NOMO-1 (cell line): Measurements from ENCODE around the gene LRRTM1.
A peak's percentile ranks its signal among the peaks of the same experiment; 100 is the strongest.

Experiments used
- DNase-seq, 2 experiments: peaks; one replicate each; lab custom pipeline; 2025; ENCODE audit not compliant: unreplicated experiment in 2 of 2; lab: John Stamatoyannopoulos, UW

Gene LRRTM1

GRCh38 chr2:80303909-80304837, at the start of gene LRRTM1:
TSS of gene LRRTM1 (minus strand) at chr2:80304752. CDS start at chr2:80303819, 933 bp downstream.
- DNase-seq, result no peak

- peak in 1 of 2 experiments; percentile 41 for DNase-seq
These were observed 46.7 kb upstream of the LRRTM1 start for GRCh38 chr2:80351231-80351630.

DNA sequence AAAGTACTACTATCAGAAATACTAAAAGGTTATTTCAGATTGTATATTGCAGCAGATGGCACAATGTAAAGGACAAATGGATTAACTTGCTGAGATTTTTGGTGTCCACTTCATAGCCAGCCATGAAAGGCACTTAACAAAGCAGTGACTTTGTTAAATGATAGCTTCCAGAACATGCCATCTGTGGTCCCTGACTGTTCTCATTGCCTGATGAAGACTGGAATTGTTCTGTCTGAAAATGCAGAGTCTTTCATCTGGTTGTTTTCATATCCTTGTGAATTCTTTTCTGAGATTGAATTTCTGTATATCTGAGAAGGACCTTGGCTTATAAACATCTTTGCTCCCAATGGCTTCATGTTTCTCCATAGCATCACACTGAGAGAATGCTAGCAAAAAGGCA, 44.4 kb upstream of the LRRTM1 start:
- no peak for DNase-seq

DNA sequence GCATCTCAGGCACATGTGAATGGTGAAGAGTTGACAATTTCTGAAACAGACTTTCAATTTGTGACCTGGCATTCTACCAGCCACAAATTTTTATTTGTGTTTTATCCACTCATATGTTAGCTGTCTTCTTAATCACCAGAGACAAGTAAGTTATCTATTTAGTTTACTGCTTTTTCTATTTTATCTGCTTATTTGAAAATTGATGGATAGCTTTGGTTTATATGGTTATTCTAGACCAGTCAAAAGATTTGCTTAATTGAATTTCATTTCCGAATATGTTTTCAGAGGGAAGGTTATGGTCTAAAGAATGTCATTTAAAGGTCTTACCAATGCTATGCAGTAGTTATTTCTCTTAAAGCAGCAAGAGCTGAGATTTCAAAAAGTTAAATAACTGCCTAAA, 43.5 kb upstream of the LRRTM1 start:
- no peak for DNase-seq

DNA sequence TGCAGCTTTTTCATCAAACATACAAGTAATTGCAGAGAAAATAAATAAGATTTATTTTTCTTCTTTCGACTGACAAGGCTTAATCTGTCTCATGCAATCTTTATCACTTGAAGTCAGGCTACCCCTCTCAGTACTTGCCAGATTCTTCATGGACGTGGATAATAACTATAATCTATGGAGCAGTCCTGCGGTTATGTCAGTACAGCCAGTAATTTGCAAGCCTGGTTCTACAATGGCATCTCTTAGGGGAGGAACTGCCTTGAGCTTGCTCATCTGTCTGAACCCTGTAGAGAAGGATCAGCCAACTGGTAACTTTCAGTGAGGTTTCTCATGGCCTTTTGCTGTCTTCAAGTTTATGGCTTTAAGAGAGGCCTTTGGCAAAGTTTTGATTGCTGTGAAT, 35.5 kb upstream of the LRRTM1 start:
- DNase-seq, result no peak

DNA sequence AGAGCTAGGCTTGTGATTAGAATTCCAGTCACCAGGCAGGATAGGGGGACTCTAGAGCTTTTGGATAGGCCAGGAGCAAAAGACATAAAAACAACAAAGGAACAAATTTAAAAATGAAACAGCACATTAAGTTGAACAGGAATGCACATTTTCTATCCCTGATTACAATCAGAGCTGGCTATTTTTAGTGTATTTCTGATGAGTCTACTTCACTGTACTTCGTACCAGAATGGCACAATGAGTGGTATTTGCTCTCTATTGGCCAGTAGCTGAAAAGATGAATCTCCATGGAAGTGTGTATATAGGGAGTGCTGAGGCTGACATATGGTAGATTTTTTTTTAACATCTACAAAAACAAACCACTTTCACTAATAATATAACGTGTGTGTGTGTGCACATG, 34.2 kb upstream of the LRRTM1 start:
- no peak for DNase-seq

DNA sequence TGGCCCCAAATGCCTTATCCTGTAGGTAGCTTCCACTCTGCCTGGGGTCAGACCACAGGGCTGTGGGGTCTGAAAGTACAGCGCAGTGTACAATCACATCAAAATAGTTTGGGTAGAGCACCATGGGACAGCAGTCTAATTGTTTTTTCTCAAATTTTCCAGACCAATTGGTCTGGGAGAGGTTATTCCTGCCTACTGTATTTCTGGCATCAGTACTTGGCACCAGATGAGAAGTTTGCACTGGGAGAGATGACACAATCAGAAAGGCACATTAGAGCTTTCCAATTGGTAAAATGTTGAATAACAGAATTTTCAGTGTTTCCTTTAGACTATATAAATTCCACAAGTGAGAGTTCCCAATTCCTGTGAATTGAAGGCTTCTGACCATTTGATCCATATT, 30.9 kb upstream of the LRRTM1 start:
- DNase-seq, result no peak

DNA sequence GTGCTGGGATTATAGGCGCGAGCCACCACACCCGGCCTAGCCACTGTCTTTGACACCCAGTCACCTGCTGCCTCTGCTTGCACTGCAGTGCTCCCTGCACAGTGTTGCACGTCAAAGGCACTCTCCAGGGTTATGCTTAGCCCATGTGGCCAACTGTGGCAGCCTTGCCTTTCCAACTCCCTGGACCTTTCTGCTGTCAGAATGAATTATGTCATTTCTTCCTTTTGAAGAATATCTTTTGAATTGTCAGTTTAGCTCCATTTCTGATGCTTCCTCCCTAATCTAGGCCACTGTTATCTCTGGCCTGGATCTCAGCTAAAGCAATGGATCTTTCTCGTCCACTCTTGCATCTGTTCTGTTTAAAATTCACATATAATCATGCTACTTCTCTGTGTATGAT, 29.3 kb upstream of the LRRTM1 start:
- DNase-seq, result no peak

- no peak for DNase-seq
These were observed 26.2 kb upstream of the LRRTM1 start for GRCh38 chr2:80330527-80331450.

DNA sequence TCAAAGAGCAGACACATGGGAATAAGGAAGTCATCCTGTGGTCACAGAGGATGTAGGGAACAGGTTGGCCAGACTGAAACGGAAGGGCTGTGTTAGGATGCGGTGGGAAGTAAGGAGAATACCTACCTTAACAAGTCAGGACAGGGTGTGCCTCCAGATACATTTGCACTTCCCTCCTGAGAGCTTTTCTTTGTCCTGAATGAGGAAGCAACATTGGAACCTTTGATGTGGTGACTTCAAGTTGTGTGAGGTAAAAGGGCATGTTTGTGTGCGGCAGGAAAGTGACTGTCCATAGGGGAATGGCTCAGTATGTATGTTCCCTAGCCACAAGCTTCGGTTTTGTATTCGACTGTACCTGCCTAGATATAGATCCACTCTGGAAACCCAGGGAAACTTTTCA, 24.9 kb upstream of the LRRTM1 start:
- peak in 1 of 2 experiments; percentile 15 for DNase-seq

GRCh38 chr2:80328159-80328571, 23.6 kb upstream of the LRRTM1 start:
- DNase-seq, result peak; percentile 22 to 61

DNA sequence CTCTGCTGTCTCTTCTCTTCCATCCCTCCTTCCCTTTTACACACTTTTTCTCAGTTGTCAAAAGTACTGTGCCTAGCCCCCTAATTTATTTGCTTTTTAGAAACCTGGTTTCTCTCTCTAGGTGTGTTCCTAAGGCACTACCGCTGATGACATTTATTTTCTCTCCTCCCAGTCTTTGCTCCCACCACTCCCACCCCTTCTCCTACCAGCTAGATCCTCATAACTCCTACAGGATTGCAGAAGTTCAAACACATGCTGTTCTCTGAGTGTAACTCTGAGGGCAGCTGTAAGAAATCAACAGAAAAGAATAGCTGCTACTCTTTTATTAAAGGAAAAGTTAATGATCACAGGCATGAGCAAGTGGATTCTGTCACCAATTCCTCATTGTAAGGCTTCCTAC, 22.3 kb upstream of the LRRTM1 start:
- DNase-seq, result no peak

DNA sequence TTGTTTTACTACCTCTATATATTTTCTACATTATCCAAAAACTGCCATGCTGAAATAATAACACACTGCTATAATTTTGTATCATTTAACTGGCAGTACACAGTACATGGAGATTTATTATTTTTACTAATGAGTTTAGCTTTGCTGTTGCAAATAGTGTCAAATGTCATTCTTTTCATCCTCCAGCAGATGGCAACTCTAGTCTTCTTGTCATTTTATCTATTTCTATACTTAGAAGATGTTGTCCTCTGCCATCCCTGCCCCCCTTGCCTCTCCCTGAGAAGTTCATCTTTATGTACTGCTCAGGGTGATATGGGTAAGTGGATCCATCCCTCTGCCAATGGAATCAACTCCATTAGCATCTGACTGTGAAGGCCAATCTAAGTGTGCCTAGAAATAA, 21.7 kb upstream of the LRRTM1 start:
- DNase-seq, result peak in 1 of 2 experiments; percentile 33

GRCh38 chr2:80324525-80324924, 20.0 kb upstream of the LRRTM1 start:
- no peak for DNase-seq

DNA sequence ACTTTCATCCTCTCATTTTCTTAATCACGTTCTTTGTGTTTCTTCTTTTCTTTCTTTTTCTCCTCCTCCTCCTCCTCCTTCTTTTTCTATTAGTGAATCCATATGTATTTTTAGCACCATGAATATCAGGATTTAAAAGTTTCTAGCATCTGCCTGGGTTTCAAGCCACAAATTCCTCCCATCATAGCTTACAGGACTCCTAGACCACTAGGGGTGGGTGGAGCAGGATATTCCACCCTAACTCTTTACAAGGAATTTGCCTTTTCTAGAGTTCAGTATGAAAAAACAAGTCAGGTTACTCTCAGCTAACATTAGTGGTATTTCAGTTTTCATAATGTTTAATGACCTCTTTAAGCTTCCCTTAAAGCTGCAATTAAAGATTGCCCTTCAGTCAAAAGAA, 19.1 kb upstream of the LRRTM1 start:
- DNase-seq, result no peak

GRCh38 chr2:80322958-80323357, 18.4 kb upstream of the LRRTM1 start:
- no peak for DNase-seq

GRCh38 chr2:80322311-80322920, 17.9 kb upstream of the LRRTM1 start:
- no peak for DNase-seq

DNA sequence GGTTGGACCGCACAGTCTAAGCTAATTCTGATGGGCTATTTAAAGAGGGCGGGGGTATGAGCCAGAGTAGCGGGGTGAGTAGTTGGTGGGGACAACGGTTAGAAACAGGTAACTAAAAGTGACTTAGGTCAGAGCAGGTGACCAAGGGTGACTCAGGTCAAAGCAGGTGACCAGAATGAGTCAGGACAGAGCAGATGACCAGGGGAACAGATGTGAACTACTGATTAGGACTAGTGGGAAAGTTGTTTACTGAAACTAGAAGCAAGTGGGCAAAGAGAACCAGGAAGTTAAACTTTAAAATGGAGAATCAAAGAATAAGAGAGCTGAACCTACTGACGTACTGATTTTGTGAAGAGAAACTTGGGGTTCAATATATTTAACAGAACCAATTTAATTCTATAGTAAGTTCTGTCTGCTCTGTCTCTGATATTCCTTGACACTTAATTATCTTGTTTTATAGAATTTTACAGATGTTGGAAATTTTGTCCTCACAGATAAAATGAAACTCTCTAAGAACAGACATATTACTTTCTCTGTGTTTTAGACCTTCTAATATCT, 7.8 kb upstream of the LRRTM1 start:
- DNase-seq, result no peak

GRCh38 chr2:80311304-80311703, 6.8 kb upstream of the LRRTM1 start:
- no peak for DNase-seq

DNA sequence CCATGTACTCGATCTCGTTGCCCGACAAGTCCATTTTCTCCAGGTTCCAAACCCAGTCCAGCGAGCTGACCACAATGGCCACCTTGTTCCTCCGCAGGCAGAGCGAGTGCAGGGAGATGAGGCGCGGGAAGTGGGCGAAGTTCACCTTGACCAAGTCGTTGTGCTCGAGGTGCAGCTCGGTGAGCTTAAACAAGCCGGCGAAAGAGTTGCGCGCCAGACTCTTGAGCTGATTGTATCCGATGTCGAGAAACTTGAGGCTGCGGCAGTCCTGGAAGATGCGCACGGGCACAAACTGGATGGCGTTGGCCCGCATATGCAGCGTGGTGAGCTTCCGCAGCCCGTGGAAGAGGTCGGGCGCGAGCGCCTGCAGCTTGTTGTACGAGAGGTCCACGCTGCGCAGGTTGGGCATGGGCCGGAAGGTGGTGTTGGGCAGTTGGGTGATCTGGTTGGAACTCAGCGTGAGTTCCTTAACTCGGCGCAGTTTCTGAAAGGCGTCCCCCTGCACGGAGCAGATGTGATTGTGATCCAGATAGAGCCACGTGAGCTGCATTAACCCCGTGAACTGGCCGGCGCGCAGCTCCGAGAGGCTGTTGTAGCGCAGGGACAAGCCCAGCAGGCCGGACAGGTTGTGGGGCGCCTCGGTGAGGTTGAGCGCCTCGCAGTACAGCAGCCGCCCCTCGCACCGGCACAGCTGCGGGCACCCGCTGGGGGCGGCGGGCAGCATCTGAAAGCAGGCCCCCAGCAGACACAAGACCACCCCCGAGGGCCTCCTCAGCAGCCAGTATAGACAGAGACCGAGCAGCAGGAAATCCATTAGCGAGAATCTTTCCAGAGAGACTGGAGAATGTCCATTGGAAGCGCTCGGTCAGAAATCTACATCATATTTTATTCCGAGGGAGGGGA, 1.3 kb downstream of the LRRTM1 start:
- DNase-seq, result no peak
